HG03135 (cell line): ENCODE data around the gene FOXS1.

Experiments used
- ATAC-seq: cut with Tn5 transposase; IDR thresholded peaks from one replicate; pipeline ENCODE4 v1.9.1; 2021; ENCODE audit warnings: mild to moderate bottlenecking, moderate library complexity; ENCODE audit not compliant: unreplicated experiment

Gene FOXS1

DNA sequence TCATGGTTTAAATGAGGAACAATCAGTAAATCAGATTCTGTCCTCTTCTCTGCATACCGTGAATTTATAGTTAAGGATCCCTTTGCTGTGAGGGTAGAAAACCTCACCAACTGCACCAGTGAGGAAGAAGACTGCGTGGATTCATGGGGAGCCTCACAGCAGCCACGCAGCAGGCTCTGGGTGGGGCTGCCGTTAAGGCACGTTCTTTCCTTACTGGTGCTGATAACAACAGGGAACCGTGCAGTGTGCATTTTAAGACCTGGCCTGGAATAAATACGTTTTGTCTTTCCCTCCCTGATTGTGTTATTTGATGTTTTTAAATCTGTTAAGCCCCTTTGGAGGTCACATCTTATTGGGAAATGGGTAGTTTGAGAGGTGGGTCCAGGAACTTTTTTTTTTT, 43.9 kb downstream of the FOXS1 start:
- no peak for ATAC-seq

DNA sequence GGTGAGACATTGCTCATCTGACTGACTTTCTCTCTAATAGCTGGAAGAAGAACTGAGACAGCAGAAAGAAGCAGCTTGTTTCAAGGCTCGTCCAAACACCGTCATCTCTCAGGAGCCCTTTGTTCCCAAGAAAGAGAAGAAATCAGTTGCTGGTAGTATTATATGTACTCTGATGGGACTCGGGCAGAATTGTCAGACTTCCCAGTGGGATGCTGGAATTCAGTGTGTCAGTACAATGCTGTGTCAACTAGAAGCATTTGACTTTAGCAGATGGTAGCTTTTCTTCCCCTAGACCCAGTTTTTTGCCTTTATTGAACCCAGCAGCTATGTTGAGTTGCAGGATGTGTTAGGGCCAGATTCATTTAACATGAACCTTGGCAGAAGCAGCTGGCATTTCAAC, 48.0 kb downstream of the FOXS1 start:
- no peak for ATAC-seq
